Retinal pigment epithelial cell (primary cell): ENCODE measurements around the gene DQX1.
A peak's percentile ranks its signal among the peaks of the same experiment; 100 is the strongest.
"Not testable (repeated sequence)": the region's sequence is repeated elsewhere in the genome, so short reads cannot be mapped to it uniquely, and the experiment has no call there.

ENCODE experiments used
- DNase-seq: peaks from one replicate; pipeline ENCODE4 v3.0.0-alpha.2; 2010; ENCODE audit warnings: low read depth
- H3K4me3 ChIP-seq: 2 replicates; pipeline ENCODE4 v1.5.1; 2011; ENCODE audit warnings: mild to moderate bottlenecking, low read length, control low read depth, moderate library complexity
- CTCF ChIP-seq: conservative IDR thresholded peaks from 2 replicates; pipeline ENCODE4 v1.5.1; 2011; ENCODE audit warnings: low read depth, low read length, control low read depth, inconsistent platforms

DQX1 gene

DNA sequence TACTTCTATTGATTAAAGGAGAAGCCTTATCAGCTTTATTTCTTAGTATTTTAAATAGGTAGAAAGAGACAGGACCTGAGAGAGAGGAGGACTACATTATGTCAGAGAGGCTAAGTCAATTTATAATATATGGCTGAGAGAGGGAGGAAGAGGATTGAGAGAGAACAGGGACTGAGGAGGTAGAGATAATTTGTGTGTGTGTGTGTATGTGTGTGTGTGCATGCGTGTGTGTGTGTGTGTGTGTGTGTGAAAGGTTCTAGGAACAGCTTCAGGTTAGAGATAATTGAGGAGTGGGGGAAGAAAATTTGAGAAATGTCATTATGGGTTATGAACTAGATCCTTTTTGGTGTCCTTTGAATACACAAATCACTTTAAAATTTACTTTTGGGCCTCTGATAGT lies 43.7 kb upstream of the DQX1 start:
- no peak for DNase-seq
- TF ChIP-seq CTCF = no peak

DNA sequence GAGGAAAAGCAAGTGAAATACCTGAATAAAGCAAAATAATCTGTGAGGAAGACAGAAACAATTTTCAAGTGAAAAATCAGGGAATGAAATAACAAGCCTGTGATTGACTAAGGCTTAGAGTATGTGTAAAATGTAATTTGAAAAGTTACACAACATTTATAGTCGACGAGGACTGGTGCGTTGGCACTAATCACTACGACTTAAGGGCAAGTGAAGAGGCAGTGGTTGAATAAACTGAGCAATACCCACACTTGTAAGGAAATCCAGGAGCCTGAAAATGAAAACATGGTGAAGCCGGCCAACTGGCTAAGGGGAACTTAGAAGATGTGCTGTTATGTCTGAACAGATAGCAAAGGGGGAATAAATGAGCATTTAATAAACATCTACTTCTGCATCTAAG lies 41.9 kb upstream of the DQX1 start:
- TF ChIP-seq CTCF = no peak
- DNase-seq = peak; percentile 77
- H3K4me3 ChIP-seq = no peak overlapping the region

More for the DNA sequence above, 43.7 kb upstream of the DQX1 start:
- H3K4me3 ChIP-seq = no peak overlapping the region

- peak; percentile 79 for DNase-seq
- H3K4me3 ChIP-seq = no peak overlapping the region
- TF ChIP-seq CTCF = no peak
Measured at GRCh38 chr2:74566754-74567085, 40.7 kb upstream of the DQX1 start.

- TF ChIP-seq CTCF = no peak
- DNase-seq = no peak
- H3K4me3 ChIP-seq = no peak overlapping the region
Measured at GRCh38 chr2:74566076-74566753, 40.2 kb upstream of the DQX1 start.

- no peak overlapping the region for H3K4me3 ChIP-seq
- no peak for DNase-seq
- no peak for TF ChIP-seq CTCF
Measured at GRCh38 chr2:74564222-74564621, 38.2 kb upstream of the DQX1 start.

- DNase-seq = no peak
- TF ChIP-seq CTCF = no peak
- no peak overlapping the region for H3K4me3 ChIP-seq
Measured at GRCh38 chr2:74562126-74562775, 36.2 kb upstream of the DQX1 start.

DNA sequence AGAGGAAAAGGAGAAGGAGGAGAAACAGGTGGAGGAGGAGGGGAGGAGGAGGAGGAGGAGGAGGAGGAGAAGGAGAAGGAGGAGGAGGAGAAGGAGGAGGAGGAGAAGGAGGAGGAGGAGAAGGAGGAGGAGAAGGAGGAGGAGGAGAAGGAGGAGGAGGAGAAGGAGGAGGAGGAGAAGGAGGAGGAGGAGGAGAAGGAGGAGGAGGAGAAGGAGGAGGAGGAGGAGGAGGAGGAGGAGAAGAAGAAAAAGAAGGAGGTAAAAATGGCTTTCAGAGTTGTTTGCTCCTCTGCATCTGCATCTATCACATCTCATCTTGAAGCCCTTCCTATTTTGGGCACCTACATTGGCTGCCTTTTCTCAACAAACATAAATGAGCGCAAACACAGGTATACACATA lies 35.0 kb upstream of the DQX1 start:
- not testable (repeated sequence) for DNase-seq, H3K4me3 ChIP-seq
